ENCODE results near the gene VCP.

VCP gene

GRCh38 chr9:35010351-35010958, 62.0 kb downstream of the VCP start:
- no peak overlapping the region for H3K4me3 ChIP-seq (ENCODE audit: low read length)
- no peak for DNase-seq (ENCODE audit: low read depth)
- TF ChIP-seq CTCF (conservative IDR thresholded peaks at IDR 0.05; ENCODE audit: low read length): no peak

All from AG10803 (cell line).